GM20000 (cell line): ENCODE results near the gene NOL3.

Experiments used
- DNase-seq: peaks from one replicate; pipeline ENCODE4 v3.0.0; 2012; ENCODE audit warnings: low spot score
- CTCF ChIP-seq: IDR thresholded peaks from 2 replicates; pipeline ENCODE4 v1.5.1; 2012; ENCODE audit warnings: mild to moderate bottlenecking, control low read depth; ENCODE audit errors: extremely low read depth, missing control alignments

The NOL3 gene

GRCh38 chr16:67204076-67204475, 33.7 kb downstream of the NOL3 start:
- no peak for DNase-seq
- no peak for TF ChIP-seq CTCF

- no peak for DNase-seq
- no peak for TF ChIP-seq CTCF
Measured at GRCh38 chr16:67206129-67206837, 35.9 kb downstream of the NOL3 start.

- TF ChIP-seq CTCF, result no peak
- no peak for DNase-seq
Measured at GRCh38 chr16:67206838-67207248, 36.5 kb downstream of the NOL3 start.

GRCh38 chr16:67207249-67208091, 37.1 kb downstream of the NOL3 start:
- no peak for DNase-seq
- no peak for TF ChIP-seq CTCF

GRCh38 chr16:67208154-67208896, 38.0 kb downstream of the NOL3 start:
- no peak for TF ChIP-seq CTCF
- no peak for DNase-seq

GRCh38 chr16:67209565-67209964, 39.2 kb downstream of the NOL3 start:
- no peak for DNase-seq
- TF ChIP-seq CTCF, result no peak
